Hepatocyte (in vitro differentiated cells): ENCODE measurements around the gene JAG1. TPM values are rescaled to one million over a fixed set of nuclear protein-coding genes. Genes with fewer than 3 reads are reported as not detected.
A peak's percentile ranks its signal among the peaks of the same experiment; 100 is the strongest.

ENCODE experiments used
- DNase-seq: peaks from one replicate; pipeline ENCODE4 v3.0.0-alpha.2; 2016; ENCODE audit warnings: low spot score
- H2AFZ ChIP-seq: fragments of 200-600 bp; sonication (generic); 2 replicates; pipeline ENCODE4 v1.6.0; 2016; ENCODE audit warnings: antibody characterized with exemption, mild to moderate bottlenecking
- H3K27ac ChIP-seq: fragments of 200-600 bp; sonication (generic); 2 replicates; pipeline ENCODE4 v1.5.1; 2016; ENCODE audit warnings: mild to moderate bottlenecking
- H3K27me3 ChIP-seq: fragments of 200-600 bp; sonication (generic); 2 replicates; pipeline ENCODE4 v1.6.1; 2016
- H3K36me3 ChIP-seq: fragments of 200-600 bp; sonication (generic); replicated peaks from 2 replicates; pipeline ENCODE4 v1.5.1; 2016; ENCODE audit warnings: low read depth; ENCODE audit not compliant: insufficient read depth
- H3K4me1 ChIP-seq: fragments of 200-600 bp; sonication (generic); 2 replicates; pipeline ENCODE4 v1.5.1; 2016; ENCODE audit warnings: mild to moderate bottlenecking, moderate library complexity; ENCODE audit not compliant: insufficient read depth
- H3K4me2 ChIP-seq: fragments of 200-600 bp; sonication (generic); 2 replicates; pipeline ENCODE4 v1.6.0; 2016
- H3K4me3 ChIP-seq: fragments of 200-600 bp; sonication (generic); 2 replicates; pipeline ENCODE4 v1.5.1; 2016; ENCODE audit warnings: mild to moderate bottlenecking
- H3K79me2 ChIP-seq: fragments of 200-600 bp; sonication (generic); 2 replicates; pipeline ENCODE4 v1.6.0; 2017; ENCODE audit warnings: mild to moderate bottlenecking
- H3K9me2 ChIP-seq: fragments of 200-600 bp; sonication (generic); replicated peaks from 2 replicates; pipeline ENCODE4 v1.6.0; 2017; ENCODE audit warnings: mild to moderate bottlenecking; ENCODE audit not compliant: insufficient read depth
- H3K9me3 ChIP-seq: fragments of 200-600 bp; sonication (generic); 2 replicates; pipeline ENCODE4 v1.5.1; 2016; ENCODE audit warnings: low read depth, mild to moderate bottlenecking
- H4K20me1 ChIP-seq: fragments of 200-600 bp; sonication (generic); 2 replicates; pipeline ENCODE4 v1.6.0; 2016; ENCODE audit warnings: mild to moderate bottlenecking; ENCODE audit not compliant: insufficient read depth, poor library complexity, severe bottlenecking
- EZH2 ChIP-seq: fragments of 200-600 bp; sonication (generic); IDR thresholded peaks from 2 replicates; pipeline ENCODE4 v1.6.1; 2016; ENCODE audit warnings: antibody characterized with exemption, mild to moderate bottlenecking, borderline replicate concordance
- EZH2phosphoT487 ChIP-seq: fragments of 200-600 bp; sonication (generic); IDR thresholded peaks from one replicate; pipeline ENCODE4 v1.6.1; 2018; ENCODE audit warnings: antibody characterized with exemption, mild to moderate bottlenecking, low read depth, moderate library complexity; ENCODE audit not compliant: unreplicated experiment, severe bottlenecking
- WGBS: methylation state at CpG from one replicate; pipeline ENCODE4 v1.1.6; 2016; ENCODE audit warnings: low lambda C conversion rate; ENCODE audit errors: missing lambda C conversion rate; 5-methylcytosine and 5-hydroxymethylcytosine counted together
- polyA plus RNA-seq: library from polyadenylated mRNA; unstranded; fragments of >200 nt; fragmentation: Nextera tagmentation; extraction: Ambion mirVana; gene quantifications from 2 replicates; pipeline ENCODE4 v1.2.1, GENCODE V29; 2016
- total RNA-seq: library from RNA; depleted of rRNA; stranded (reverse); fragments of >200 nt; gene quantifications from 2 replicates; pipeline ENCODE4 v1.2.3, GENCODE V29; 2014
- TF ChIP-seq, protein P1 (sequence below): fragments of 200-600 bp; sonication (generic); IDR thresholded peaks from 2 replicates; pipeline ENCODE4 v1.5.1; 2016; ENCODE audit warnings: antibody characterized with exemption, mild to moderate bottlenecking; ENCODE audit not compliant: poor library complexity

Gene JAG1
- total and polyA plus RNA-seq, 2 experiments from 2014 or later, result 21.0 to 51.5 TPM

- DNase-seq, result no peak
These were observed 13.1 kb downstream of the JAG1 start for GRCh38 chr20:10660661-10661060.

DNA sequence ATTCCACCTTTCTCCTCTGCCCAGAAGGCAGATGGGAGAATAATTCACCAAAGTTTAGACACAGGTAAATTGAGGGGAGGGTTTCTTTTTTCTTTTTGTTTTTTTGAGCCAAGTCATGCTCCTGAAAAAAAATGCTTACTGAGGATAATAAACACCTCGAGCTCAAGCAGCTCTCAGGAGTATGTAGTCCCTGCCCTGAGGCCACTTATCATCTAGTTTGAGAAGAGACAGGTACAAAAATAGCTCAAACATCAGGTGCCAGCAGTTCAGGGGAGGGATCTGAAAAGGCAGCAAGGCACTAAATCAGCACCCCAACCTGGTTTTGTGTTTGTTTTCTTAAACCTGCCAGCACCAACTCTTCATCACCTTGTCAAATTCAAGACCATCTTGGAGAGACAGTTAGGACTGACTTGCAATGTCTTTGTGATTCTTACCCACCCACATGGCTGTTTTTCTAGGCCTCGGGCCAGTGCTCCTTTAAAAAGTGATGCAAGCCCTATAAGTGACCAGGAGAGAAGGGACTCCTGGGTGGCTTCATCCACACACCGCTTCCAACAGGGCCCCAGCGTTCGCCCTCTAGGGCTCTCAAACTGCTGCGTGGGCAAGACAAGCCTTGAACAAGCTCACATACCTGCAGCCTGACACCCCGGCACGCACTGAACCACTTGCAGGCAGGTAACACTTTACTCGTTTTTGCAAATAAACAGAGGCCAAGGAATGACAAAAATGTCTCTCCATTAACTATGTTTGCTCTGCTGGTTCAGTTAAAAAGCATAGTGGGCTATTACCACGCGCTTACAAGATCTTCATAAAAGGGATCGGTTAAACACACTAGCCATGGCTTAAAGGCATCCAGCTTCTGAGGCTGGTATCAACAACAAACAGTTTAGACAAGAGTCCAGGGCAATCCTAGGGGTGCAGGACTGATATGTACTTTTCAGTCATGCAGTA is 13.9 kb downstream of the JAG1 start:
- peak overlapping the region; percentile 43 for H3K4me2 ChIP-seq
- H2AFZ ChIP-seq, result no peak overlapping the region
- peaks cover 83% of the 10 kb centered on the region for H3K79me2 ChIP-seq
- peaks cover 57% of the 10 kb centered on the region for H3K4me1 ChIP-seq
- peak overlapping the region; percentile 77 for H3K27ac ChIP-seq
- H3K36me3 ChIP-seq, result no peaks in the 10 kb centered on the region
- no peaks in the 10 kb centered on the region for H3K27me3 ChIP-seq
- TF ChIP-seq EZH2phosphoT487 (no peak), EZH2 (no peak)
- TF ChIP-seq, protein P1, sequence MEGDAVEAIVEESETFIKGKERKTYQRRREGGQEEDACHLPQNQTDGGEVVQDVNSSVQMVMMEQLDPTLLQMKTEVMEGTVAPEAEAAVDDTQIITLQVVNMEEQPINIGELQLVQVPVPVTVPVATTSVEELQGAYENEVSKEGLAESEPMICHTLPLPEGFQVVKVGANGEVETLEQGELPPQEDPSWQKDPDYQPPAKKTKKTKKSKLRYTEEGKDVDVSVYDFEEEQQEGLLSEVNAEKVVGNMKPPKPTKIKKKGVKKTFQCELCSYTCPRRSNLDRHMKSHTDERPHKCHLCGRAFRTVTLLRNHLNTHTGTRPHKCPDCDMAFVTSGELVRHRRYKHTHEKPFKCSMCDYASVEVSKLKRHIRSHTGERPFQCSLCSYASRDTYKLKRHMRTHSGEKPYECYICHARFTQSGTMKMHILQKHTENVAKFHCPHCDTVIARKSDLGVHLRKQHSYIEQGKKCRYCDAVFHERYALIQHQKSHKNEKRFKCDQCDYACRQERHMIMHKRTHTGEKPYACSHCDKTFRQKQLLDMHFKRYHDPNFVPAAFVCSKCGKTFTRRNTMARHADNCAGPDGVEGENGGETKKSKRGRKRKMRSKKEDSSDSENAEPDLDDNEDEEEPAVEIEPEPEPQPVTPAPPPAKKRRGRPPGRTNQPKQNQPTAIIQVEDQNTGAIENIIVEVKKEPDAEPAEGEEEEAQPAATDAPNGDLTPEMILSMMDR, result no peak
- H3K4me3 ChIP-seq, result no peak overlapping the region
- H3K9me3 ChIP-seq, result no peaks in the 10 kb centered on the region
- WGBS, result 20% methylated on average over 12 of the region's 12 CpGs
- H4K20me1 ChIP-seq, result peaks cover 16% of the 10 kb centered on the region
- peak; percentile 48 for DNase-seq
- no peaks in the 10 kb centered on the region for H3K9me2 ChIP-seq

More at GRCh38 chr20:10660661-10661060, 13.1 kb downstream of the JAG1 start:
- Histone ChIP-seq H3K9me2 (no peaks in the 10 kb centered on the region), H3K9me3 (no peaks in the 10 kb centered on the region), H3K4me1 (peaks cover 62% of the 10 kb centered on the region), H3K36me3 (no peaks in the 10 kb centered on the region), H2AFZ (no peak overlapping the region), H3K4me3 (no peak overlapping the region), H4K20me1 (peaks cover 16% of the 10 kb centered on the region), H3K27me3 (no peaks in the 10 kb centered on the region), H3K4me2 (peak overlapping the region; percentile 43), H3K27ac (peak overlapping the region; percentile 77), H3K79me2 (peaks cover 85% of the 10 kb centered on the region)
- WGBS, result 56% methylated on average over 11 of the region's 11 CpGs
- TF ChIP-seq EZH2 (no peak), EZH2phosphoT487 (no peak)
- TF ChIP-seq, protein P1, result no peak

- no peak overlapping the region for H2AFZ ChIP-seq
- DNase-seq, result no peak
- 50% methylated on average over 5 of the region's 5 CpGs for WGBS
- H3K27ac ChIP-seq, result no peak overlapping the region
- TF ChIP-seq EZH2phosphoT487 (no peak), EZH2 (no peak)
- TF ChIP-seq, protein P1, result no peak
- H3K4me2 ChIP-seq, result no peak overlapping the region
- H3K4me1 ChIP-seq, result peaks cover 57% of the 10 kb centered on the region
- H3K79me2 ChIP-seq, result peaks cover 82% of the 10 kb centered on the region
- no peaks in the 10 kb centered on the region for H3K9me3 ChIP-seq
- no peaks in the 10 kb centered on the region for H3K36me3 ChIP-seq
- H3K27me3 ChIP-seq, result no peaks in the 10 kb centered on the region
- peaks cover 9% of the 10 kb centered on the region for H4K20me1 ChIP-seq
- H3K4me3 ChIP-seq, result no peak overlapping the region
- no peaks in the 10 kb centered on the region for H3K9me2 ChIP-seq
These were observed 14.7 kb downstream of the JAG1 start for GRCh38 chr20:10658876-10659632.
